Gastrocnemius medialis (tissue), 4 donors: ENCODE data around the gene ATP5MG. TPM values are rescaled to one million over a fixed set of nuclear protein-coding genes. Genes with fewer than 3 reads are reported as not detected.

ENCODE experiments used
- ATAC-seq, 2 donors: fragments of 150-250 bp; one replicate each; pipeline ENCODE4 v1.9.1; 2016
- DNase-seq, 2 donors: peaks; one replicate each; pipeline ENCODE4 v3.0.0-alpha.2; 2019
- H3K27ac ChIP-seq, 4 donors: fragments of 200-600 bp; sonication (generic); 1 replicate in 1 of 4; 2 replicates in 3 of 4; pipeline ENCODE4 v1.5.1; 2016 to 2018; ENCODE audit warnings: mild to moderate bottlenecking in 2 of 4, moderate library complexity in 1 of 4
- H3K27me3 ChIP-seq, 3 donors: fragments of 200-600 bp; sonication (generic) in 2 of 3; 1 replicate in 1 of 3; 2 replicates in 2 of 3; pipeline versions ENCODE4 v1.5.1 to v1.6.0; 2016 to 2019; ENCODE audit warnings: mild to moderate bottlenecking in 1 of 3, moderate library complexity in 1 of 3
- H3K36me3 ChIP-seq, 2 donors: fragments of 200-600 bp; sonication (generic) in 1 of 2; one replicate each; pipeline ENCODE4 v1.5.1; 2017 to 2018
- H3K4me1 ChIP-seq, 2 donors: fragments of 200-600 bp; sonication (generic) in 1 of 2; one replicate each; pipeline ENCODE4 v1.5.1; 2016 to 2017; ENCODE audit warnings: mild to moderate bottlenecking in 2 of 2
- H3K4me3 ChIP-seq, 4 donors: fragments of 200-600 bp; sonication (generic) in 3 of 4; 1 replicate in 1 of 4; 2 replicates in 3 of 4; pipeline ENCODE4 v1.5.1; 2016 to 2019; ENCODE audit warnings: mild to moderate bottlenecking in 2 of 4
- H3K9me3 ChIP-seq, 3 donors: fragments of 200-600 bp; sonication (generic) in 2 of 3; 1 replicate in 1 of 3; 2 replicates in 2 of 3; pipeline ENCODE4 v1.5.1; 2016 to 2019
- CTCF ChIP-seq, 5 experiments: fragments of 450-650 bp in 3 of 5; fragments of 200-600 bp in 2 of 5; sonication (generic) in 2 of 5; IDR thresholded peaks in 4 of 5; conservative IDR thresholded peaks in 1 of 5; 1 replicate in 4 of 5; 2 replicates in 1 of 5; pipeline ENCODE4 v1.5.1; 2016 to 2019; ENCODE audit warnings: antibody characterized with exemption in 5 of 5, mild to moderate bottlenecking in 3 of 5, moderate library complexity in 3 of 5
- POLR2A ChIP-seq, 2 donors: fragments of 450-650 bp; IDR thresholded peaks; one replicate each; pipeline ENCODE4 v1.6.1; 2017; ENCODE audit warnings: antibody characterized with exemption in 2 of 2, mild to moderate bottlenecking in 2 of 2, moderate library complexity in 2 of 2
- in situ Hi-C, 4 donors: fragments of 200-750 bp; cut with MboI; loops; one replicate each; pipeline versions ENCODE4 v1.15.0 to v1.8.0; 2017; ENCODE audit warnings: low sequenced_read_pairs in 4 of 4
- intact Hi-C: fragments of 100-400 bp; cut with DNase I; formaldehyde crosslinking; loops from one replicate; pipeline ENCODE4 v1.15.1; 2023; ENCODE audit warnings: low total_unique reads
- total RNA-seq, 4 donors: library from RNA; depleted of rRNA; stranded (reverse); fragments of >200 nt; gene quantifications; one replicate each; pipeline versions ENCODE4 v1.1.0 to v1.2.3, GENCODE V29; 2016

ATP5MG gene
- total RNA-seq, 4 donors from 2014 or later = 46.9 to 90.6 (median 55.4) TPM

- Histone ChIP-seq H3K27ac (no peak overlapping the region), H3K36me3 (peaks cover 0 to 48% of the 10 kb centered on the region in 2 donors), H3K27me3 (no peaks in the 10 kb centered on the region), H3K4me1 (peaks cover 3 to 17% of the 10 kb centered on the region in 2 donors), H3K9me3 (no peaks in the 10 kb centered on the region), H3K4me3 (no peak overlapping the region)
- in situ Hi-C loops = no loop called here
- intact Hi-C loops = no loop called here
- TF ChIP-seq CTCF (IDR thresholded peaks at IDR 0.05 in 4 of 5, conservative IDR thresholded peaks at IDR 0.05 in 1 of 5) = no peak
- no peak for TF ChIP-seq POLR2A (IDR thresholded peaks at IDR 0.05)
- DNase-seq (no peak), ATAC-seq (no peak)
Observed at GRCh38 chr11:118410055-118410745, 8.8 kb downstream of the ATP5MG start.

GRCh38 chr11:118411530-118411929, 10.1 kb downstream of the ATP5MG start:
- H3K9me3 ChIP-seq = no peaks in the 10 kb centered on the region
- DNase-seq = no peak
- peaks cover 0 to 42% of the 10 kb centered on the region in 2 donors for H3K36me3 ChIP-seq
- intact Hi-C loops = no loop called here
- peak overlapping the region in 1 of 4 donors; percentile 22 for H3K27ac ChIP-seq
- no peaks in the 10 kb centered on the region for H3K27me3 ChIP-seq
- in situ Hi-C loops = no loop called here
- ATAC-seq = no peak
- TF ChIP-seq CTCF (IDR thresholded peaks at IDR 0.05 in 4 of 5, conservative IDR thresholded peaks at IDR 0.05 in 1 of 5) (no peak), POLR2A (IDR thresholded peaks at IDR 0.05) (no peak)
- no peak overlapping the region for H3K4me3 ChIP-seq
- peaks cover 0 to 4% of the 10 kb centered on the region in 2 donors for H3K4me1 ChIP-seq

DNA sequence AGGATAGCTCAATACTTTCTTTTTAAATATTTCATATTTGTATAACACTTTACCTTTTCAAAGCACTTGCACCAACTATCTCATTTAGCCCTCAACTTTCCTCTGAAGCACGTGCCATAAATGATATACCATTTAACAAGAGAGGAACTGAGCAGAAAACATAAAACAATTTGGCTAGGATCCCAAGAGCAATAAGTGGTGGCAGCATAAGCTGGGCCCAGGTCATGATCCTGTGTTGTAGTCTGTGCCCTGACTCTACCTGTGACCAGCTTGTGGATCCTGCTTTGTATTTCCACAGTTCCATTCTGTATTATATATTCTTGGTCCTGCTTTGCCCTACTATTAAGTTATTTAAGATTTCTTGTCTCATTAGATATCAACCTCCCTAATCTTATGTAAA, 11.5 kb downstream of the ATP5MG start:
- ATAC-seq (no peak), DNase-seq (no peak)
- H3K27ac ChIP-seq = no peak overlapping the region
- peaks cover 0 to 28% of the 10 kb centered on the region in 2 donors for H3K36me3 ChIP-seq
- no peak for TF ChIP-seq POLR2A (IDR thresholded peaks at IDR 0.05)
- no peak for TF ChIP-seq CTCF (IDR thresholded peaks at IDR 0.05 in 4 of 5, conservative IDR thresholded peaks at IDR 0.05 in 1 of 5)
- no peaks in the 10 kb centered on the region for H3K4me1 ChIP-seq
- in situ Hi-C loops (no loop called here), intact Hi-C loops (no loop called here)
- H3K4me3 ChIP-seq = no peak overlapping the region
- no peaks in the 10 kb centered on the region for H3K9me3 ChIP-seq
- H3K27me3 ChIP-seq = no peaks in the 10 kb centered on the region

DNA sequence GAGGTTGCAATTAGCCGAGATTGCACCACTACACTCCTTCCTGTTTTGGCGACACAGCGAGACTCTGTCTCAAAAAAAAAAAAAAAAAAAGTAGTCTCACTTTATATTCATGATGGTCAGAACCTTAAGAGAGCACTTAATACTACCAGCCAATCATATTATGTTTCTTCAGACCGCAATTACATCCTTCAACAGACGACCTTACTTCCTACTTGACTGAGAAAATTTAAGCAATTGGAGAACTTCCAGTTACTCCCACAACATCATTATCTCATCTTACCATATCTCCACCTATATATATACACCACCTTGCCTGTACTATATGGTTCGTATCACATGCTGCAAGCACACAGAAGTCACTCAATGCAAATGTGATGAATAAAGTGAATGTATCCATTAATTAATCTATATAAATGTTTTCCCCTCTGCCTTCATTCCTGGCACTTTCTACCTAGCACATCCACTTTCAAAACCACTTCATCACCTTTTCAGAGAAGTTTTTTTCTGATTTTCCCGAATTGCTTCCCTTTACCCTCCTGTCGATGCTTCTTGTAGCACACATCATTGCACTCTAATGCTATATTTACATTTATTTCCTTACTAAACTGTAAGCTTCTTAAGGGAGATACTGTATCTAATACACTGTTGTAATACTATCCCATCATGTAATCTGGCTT, 13.8 kb downstream of the ATP5MG start:
- peaks cover 0 to 14% of the 10 kb centered on the region in 2 donors for H3K36me3 ChIP-seq
- no peak for ATAC-seq

More for the DNA sequence above, 13.8 kb downstream of the ATP5MG start:
- Histone ChIP-seq H3K4me3 (no peak overlapping the region), H3K27me3 (no peaks in the 10 kb centered on the region), H3K9me3 (no peaks in the 10 kb centered on the region), H3K27ac (peak overlapping the region in 1 of 4 donors; percentile 22), H3K4me1 (peaks cover 0 to 5% of the 10 kb centered on the region in 2 donors)
- TF ChIP-seq CTCF (IDR thresholded peaks at IDR 0.05 in 4 of 5, conservative IDR thresholded peaks at IDR 0.05 in 1 of 5) (no peak), POLR2A (IDR thresholded peaks at IDR 0.05) (no peak)
- in situ Hi-C loops (no loop called here), intact Hi-C loops (no loop called here)
- no peak for DNase-seq
